ENCODE results near the gene SNX22. TPM values are rescaled to one million over a fixed set of nuclear protein-coding genes. Genes with fewer than 3 reads are reported as not detected.

Gene SNX22
- total and polyA plus RNA-seq, 9 of the 15 experiments (the other 6 are each of a cell fraction or from before 2014, with no cell fraction given): 0.91 to 3.0 (median 2.0) TPM

DNA sequence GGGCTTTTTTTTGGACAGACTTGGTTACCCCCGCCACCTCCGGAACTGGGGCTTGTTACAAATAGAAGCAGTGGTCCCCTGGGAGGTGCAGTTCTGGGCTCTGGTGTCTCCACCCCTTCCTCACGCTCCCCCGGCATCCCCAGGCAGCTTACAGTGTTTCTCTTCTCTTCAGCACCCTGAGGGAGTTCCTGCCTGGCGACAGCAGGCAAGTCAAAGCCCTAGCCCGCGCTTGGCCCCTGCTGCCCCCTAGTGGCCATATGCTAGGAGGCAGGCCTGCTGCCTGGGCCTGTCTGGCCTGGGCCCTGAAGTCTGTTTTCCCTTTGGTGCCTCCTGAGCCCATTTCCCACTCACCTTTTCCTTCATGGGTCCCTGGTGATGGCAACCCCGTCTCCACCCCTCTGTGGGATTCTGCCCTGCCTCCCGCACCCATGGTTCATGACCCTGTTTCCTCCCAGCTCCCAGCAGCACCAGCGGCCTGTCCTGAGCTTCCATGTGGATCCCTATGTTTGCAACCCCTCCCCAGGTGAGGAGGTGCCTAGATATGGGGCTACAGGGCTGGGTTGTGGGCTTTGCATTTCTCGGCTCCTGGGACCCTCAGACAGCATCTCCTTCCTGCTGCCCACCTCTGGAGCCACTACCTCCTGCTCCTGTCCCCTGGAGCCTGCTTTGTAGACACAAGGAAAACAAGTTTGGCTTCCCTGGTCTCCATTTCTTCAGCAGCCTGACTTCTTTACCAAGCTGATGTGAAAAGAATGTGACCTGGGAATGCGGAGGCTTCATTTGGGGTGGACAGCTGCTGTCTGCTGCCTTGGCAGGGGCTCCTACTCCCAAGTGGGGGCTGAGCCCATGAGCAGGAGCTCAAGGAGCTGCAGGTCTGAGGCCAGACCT, 2.2 kb downstream of the SNX22 start (continued):
- TF ChIP-seq SIRT6 (IDR thresholded peaks at IDR 0.05; ENCODE audit: low read depth, low read length): peak; percentile 5
- no peak for TF ChIP-seq PPARD (CRISPR knock-in tag; IDR thresholded peaks at IDR 0.05)
- TF ChIP-seq, protein P1, sequence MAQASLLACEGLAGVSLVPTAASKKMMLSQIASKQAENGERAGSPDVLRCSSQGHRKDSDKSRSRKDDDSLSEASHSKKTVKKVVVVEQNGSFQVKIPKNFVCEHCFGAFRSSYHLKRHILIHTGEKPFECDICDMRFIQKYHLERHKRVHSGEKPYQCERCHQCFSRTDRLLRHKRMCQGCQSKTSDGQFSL (CRISPR knock-in tag; IDR thresholded peaks at IDR 0.05): no peak
- TF ChIP-seq, protein P1 (tag; IDR thresholded peaks at IDR 0.05): no peak
- peak; percentile 54 for TF ChIP-seq ZFX (CRISPR knock-in tag; IDR thresholded peaks at IDR 0.05)
- TF ChIP-seq, protein P2, sequence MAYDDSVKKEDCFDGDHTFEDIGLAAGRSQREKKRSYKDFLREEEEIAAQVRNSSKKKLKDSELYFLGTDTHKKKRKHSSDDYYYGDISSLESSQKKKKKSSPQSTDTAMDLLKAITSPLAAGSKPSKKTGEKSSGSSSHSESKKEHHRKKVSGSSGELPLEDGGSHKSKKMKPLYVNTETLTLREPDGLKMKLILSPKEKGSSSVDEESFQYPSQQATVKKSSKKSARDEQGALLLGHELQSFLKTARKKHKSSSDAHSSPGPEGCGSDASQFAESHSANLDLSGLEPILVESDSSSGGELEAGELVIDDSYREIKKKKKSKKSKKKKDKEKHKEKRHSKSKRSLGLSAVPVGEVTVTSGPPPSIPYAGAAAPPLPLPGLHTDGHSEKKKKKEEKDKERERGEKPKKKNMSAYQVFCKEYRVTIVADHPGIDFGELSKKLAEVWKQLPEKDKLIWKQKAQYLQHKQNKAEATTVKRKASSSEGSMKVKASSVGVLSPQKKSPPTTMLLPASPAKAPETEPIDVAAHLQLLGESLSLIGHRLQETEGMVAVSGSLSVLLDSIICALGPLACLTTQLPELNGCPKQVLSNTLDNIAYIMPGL (CRISPR knock-in tag; IDR thresholded peaks at IDR 0.05): no peak
- TF ChIP-seq, protein P3, sequence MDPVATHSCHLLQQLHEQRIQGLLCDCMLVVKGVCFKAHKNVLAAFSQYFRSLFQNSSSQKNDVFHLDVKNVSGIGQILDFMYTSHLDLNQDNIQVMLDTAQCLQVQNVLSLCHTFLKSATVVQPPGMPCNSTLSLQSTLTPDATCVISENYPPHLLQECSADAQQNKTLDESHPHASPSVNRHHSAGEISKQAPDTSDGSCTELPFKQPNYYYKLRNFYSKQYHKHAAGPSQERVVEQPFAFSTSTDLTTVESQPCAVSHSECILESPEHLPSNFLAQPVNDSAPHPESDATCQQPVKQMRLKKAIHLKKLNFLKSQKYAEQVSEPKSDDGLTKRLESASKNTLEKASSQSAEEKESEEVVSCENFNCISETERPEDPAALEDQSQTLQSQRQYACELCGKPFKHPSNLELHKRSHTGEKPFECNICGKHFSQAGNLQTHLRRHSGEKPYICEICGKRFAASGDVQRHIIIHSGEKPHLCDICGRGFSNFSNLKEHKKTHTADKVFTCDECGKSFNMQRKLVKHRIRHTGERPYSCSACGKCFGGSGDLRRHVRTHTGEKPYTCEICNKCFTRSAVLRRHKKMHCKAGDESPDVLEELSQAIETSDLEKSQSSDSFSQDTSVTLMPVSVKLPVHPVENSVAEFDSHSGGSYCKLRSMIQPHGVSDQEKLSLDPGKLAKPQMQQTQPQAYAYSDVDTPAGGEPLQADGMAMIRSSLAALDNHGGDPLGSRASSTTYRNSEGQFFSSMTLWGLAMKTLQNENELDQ (CRISPR knock-in tag; IDR thresholded peaks at IDR 0.05; ENCODE audit: borderline replicate concordance): no peak
- TF ChIP-seq, protein P4, sequence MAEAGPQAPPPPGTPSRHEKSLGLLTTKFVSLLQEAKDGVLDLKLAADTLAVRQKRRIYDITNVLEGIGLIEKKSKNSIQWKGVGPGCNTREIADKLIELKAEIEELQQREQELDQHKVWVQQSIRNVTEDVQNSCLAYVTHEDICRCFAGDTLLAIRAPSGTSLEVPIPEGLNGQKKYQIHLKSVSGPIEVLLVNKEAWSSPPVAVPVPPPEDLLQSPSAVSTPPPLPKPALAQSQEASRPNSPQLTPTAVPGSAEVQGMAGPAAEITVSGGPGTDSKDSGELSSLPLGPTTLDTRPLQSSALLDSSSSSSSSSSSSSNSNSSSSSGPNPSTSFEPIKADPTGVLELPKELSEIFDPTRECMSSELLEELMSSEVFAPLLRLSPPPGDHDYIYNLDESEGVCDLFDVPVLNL (CRISPR knock-in tag; IDR thresholded peaks at IDR 0.05; ENCODE audit: low read depth): no peak
- TF ChIP-seq, protein P5, sequence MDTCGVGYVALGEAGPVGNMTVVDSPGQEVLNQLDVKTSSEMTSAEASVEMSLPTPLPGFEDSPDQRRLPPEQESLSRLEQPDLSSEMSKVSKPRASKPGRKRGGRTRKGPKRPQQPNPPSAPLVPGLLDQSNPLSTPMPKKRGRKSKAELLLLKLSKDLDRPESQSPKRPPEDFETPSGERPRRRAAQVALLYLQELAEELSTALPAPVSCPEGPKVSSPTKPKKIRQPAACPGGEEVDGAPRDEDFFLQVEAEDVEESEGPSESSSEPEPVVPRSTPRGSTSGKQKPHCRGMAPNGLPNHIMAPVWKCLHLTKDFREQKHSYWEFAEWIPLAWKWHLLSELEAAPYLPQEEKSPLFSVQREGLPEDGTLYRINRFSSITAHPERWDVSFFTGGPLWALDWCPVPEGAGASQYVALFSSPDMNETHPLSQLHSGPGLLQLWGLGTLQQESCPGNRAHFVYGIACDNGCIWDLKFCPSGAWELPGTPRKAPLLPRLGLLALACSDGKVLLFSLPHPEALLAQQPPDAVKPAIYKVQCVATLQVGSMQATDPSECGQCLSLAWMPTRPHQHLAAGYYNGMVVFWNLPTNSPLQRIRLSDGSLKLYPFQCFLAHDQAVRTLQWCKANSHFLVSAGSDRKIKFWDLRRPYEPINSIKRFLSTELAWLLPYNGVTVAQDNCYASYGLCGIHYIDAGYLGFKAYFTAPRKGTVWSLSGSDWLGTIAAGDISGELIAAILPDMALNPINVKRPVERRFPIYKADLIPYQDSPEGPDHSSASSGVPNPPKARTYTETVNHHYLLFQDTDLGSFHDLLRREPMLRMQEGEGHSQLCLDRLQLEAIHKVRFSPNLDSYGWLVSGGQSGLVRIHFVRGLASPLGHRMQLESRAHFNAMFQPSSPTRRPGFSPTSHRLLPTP (IDR thresholded peaks at IDR 0.05; ENCODE audit: borderline replicate concordance, extremely low read depth, insufficient read length): no peak
- peak in 1 of 2 experiments; percentile 46; a peak in 1 of 4 replicates for TF ChIP-seq RCOR1 (IDR thresholded peaks at IDR 0.05; ENCODE audit: borderline replicate concordance in 1 of 2, low read depth in 2 of 2, low read length in 2 of 2)

Measured in K562 (cell line).